SH-SY5Y (cell line): ENCODE data around the gene SIGLECL1.

Source experiments
- GATA2 ChIP-seq: IDR thresholded peaks from 2 replicates; pipeline ENCODE4 v1.6.1; 2011; ENCODE audit warnings: mild to moderate bottlenecking, low read depth, low read length
- GATA3 ChIP-seq: IDR thresholded peaks from 2 replicates; pipeline ENCODE4 v1.6.1; 2011; ENCODE audit warnings: low read depth, mild to moderate bottlenecking, low read length, moderate library complexity

DNA sequence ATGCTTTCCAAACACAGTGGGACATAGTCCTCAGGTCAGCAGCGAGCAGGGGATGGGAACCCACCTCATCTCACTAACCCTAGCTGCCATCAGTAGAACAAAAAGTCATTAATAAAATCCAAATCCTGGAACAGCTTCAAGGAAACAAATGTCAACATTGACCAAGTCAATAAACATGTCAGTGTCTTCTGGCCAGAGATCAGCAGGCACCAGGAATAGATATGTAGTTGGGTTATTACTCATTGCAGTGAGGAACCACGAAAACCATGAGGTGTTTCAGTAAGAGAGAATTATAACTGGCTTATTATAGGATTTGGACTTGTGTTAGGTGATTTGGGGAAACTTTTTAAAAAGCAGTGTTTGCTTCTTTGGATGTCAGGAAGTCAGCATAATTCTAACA lies 43.1 kb upstream of the SIGLECL1 start:
- no peak for TF ChIP-seq GATA3
- no peak for TF ChIP-seq GATA2
